OCI-LY7 (cell line): ENCODE data around the gene RAB1A. TPM values are rescaled to one million over a fixed set of nuclear protein-coding genes. Genes with fewer than 3 reads are reported as not detected.
"Not testable (repeated sequence)": the region's sequence is repeated elsewhere in the genome, so short reads cannot be mapped to it uniquely, and the experiment has no call there.

ENCODE experiments used
- BruUV-seq: library from RNA; stranded (reverse); fragments of 400-500 nt; replicated peaks from 2 replicates; lab custom pipeline; 2021; lab: Mats Ljungman, UMichigan
- CTCF ChIA-PET: fragments of 300-600 bp; sonication (Branson Sonifier 250); formaldehyde crosslinking; loops from one replicate; lab custom pipeline; 2022; ENCODE audit warnings: antibody characterized with exemption; ENCODE audit not compliant: unreplicated experiment; lab: Charles Lee
- POLR2A ChIA-PET: fragments of 300-600 bp; sonication (Branson Sonifier 250); formaldehyde crosslinking; loops from one replicate; lab custom pipeline; 2022; ENCODE audit warnings: antibody characterized with exemption; lab: Charles Lee
- DNase-seq: peaks from one replicate; pipeline ENCODE4 v3.0.0-alpha.2; 2015; ENCODE audit warnings: low spot score
- H2AFZ ChIP-seq: fragments of 200-600 bp; sonication (generic), shearing (Covaris generic); 2 replicates; pipeline ENCODE4 v1.6.1; 2014; ENCODE audit warnings: mild to moderate bottlenecking, antibody characterized with exemption, low read length, moderate library complexity
- H3K27ac ChIP-seq: fragments of 200-600 bp; sonication (generic); 2 replicates; pipeline ENCODE4 v1.5.1; 2014; ENCODE audit warnings: mixed run types, low read depth, mild to moderate bottlenecking, moderate library complexity, low read length, inconsistent platforms; ENCODE audit not compliant: poor library complexity, severe bottlenecking
- H3K36me3 ChIP-seq: fragments of 200-600 bp; sonication (generic); 2 replicates; pipeline ENCODE4 v1.6.1; 2014; ENCODE audit warnings: mild to moderate bottlenecking, antibody characterized with exemption, low read length, moderate library complexity, mixed read lengths; ENCODE audit not compliant: insufficient read depth
- H3K4me1 ChIP-seq: fragments of 200-600 bp; sonication (generic); 2 replicates; pipeline ENCODE4 v1.5.1; 2014; ENCODE audit warnings: mild to moderate bottlenecking, low read length; ENCODE audit not compliant: insufficient read depth, poor library complexity, severe bottlenecking
- H3K4me2 ChIP-seq: fragments of 200-600 bp; sonication (generic); 2 replicates; pipeline ENCODE4 v1.6.1; 2014; ENCODE audit warnings: mild to moderate bottlenecking, low read length
- H3K4me3 ChIP-seq: fragments of 200-600 bp; sonication (generic); 2 replicates; pipeline ENCODE4 v1.5.1; 2014; ENCODE audit warnings: mild to moderate bottlenecking, low read depth, low read length; ENCODE audit not compliant: poor library complexity, severe bottlenecking
- H3K79me2 ChIP-seq: fragments of 200-600 bp; sonication (generic); 2 replicates; pipeline ENCODE4 v1.6.1; 2016; ENCODE audit warnings: low read depth, mild to moderate bottlenecking, low read length, moderate library complexity, mixed read lengths; ENCODE audit not compliant: insufficient read depth
- H3K9me2 ChIP-seq: fragments of 200-600 bp; sonication (generic); 2 replicates; pipeline ENCODE4 v1.6.1; 2016; ENCODE audit warnings: mild to moderate bottlenecking, low read length, mixed read lengths; ENCODE audit not compliant: insufficient read depth
- H3K9me3 ChIP-seq: fragments of 200-600 bp; sonication (generic); 2 replicates; pipeline ENCODE4 v1.6.1; 2014; ENCODE audit warnings: mild to moderate bottlenecking, mixed run types, low read length, mixed read lengths
- H4K20me1 ChIP-seq: fragments of 200-600 bp; sonication (generic); 2 replicates; pipeline ENCODE4 v1.6.1; 2014; ENCODE audit warnings: mild to moderate bottlenecking, antibody characterized with exemption, low read length, moderate library complexity, mixed read lengths; ENCODE audit not compliant: insufficient read depth
- EZH2phosphoT487 ChIP-seq: fragments of 200-600 bp; sonication (generic); IDR thresholded peaks from 2 replicates; pipeline ENCODE4 v1.6.1; 2018; ENCODE audit warnings: low read depth, borderline replicate concordance, mild to moderate bottlenecking, mixed run types, antibody characterized with exemption, low read length, moderate library complexity, mixed read lengths
- intact Hi-C: fragments of 100-400 bp; cut with micrococcal nuclease; formaldehyde crosslinking; loops from one replicate; pipeline ENCODE4 v1.10.0; 2022; ENCODE audit not compliant: unreplicated experiment
- total RNA-seq, 2 experiments: library from RNA; depleted of rRNA in 1 of 2; stranded (reverse); fragments of >200 nt in 1 of 2; shearing (Covaris generic) in 1 of 2; gene quantifications; 2 replicates each; pipeline ENCODE4 v1.2.3, GENCODE V29; 2014 to 2022
- TF ChIP-seq, protein P1 (sequence below): fragments of 200-600 bp; sonication (generic); conservative IDR thresholded peaks from 2 replicates; pipeline ENCODE4 v1.5.1; 2014; ENCODE audit warnings: mild to moderate bottlenecking, antibody characterized with exemption, low read length, moderate library complexity, mixed read lengths

Gene RAB1A
- total RNA-seq, 2 experiments from 2014 or later, result 39.7 to 75.4 TPM

- TF ChIP-seq, protein P1, sequence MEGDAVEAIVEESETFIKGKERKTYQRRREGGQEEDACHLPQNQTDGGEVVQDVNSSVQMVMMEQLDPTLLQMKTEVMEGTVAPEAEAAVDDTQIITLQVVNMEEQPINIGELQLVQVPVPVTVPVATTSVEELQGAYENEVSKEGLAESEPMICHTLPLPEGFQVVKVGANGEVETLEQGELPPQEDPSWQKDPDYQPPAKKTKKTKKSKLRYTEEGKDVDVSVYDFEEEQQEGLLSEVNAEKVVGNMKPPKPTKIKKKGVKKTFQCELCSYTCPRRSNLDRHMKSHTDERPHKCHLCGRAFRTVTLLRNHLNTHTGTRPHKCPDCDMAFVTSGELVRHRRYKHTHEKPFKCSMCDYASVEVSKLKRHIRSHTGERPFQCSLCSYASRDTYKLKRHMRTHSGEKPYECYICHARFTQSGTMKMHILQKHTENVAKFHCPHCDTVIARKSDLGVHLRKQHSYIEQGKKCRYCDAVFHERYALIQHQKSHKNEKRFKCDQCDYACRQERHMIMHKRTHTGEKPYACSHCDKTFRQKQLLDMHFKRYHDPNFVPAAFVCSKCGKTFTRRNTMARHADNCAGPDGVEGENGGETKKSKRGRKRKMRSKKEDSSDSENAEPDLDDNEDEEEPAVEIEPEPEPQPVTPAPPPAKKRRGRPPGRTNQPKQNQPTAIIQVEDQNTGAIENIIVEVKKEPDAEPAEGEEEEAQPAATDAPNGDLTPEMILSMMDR, result no peak
- no peak for TF ChIP-seq EZH2phosphoT487
- Histone ChIP-seq H3K4me2 (peak overlapping the region; percentile 99), H3K9me2 (no peaks in the 10 kb centered on the region), H3K79me2 (peaks cover 63% of the 10 kb centered on the region), H3K27ac (no peak overlapping the region), H3K4me1 (peaks cover 28% of the 10 kb centered on the region), H4K20me1 (peaks cover 17% of the 10 kb centered on the region; the same call in 1 of the 2 replicates), H3K4me3 (peak overlapping the region; percentile 93), H2AFZ (no peak overlapping the region), H3K36me3 (peaks cover 14% of the 10 kb centered on the region), H3K9me3 (no peaks in the 10 kb centered on the region)
- intact Hi-C loops, result no loop called here
- peak; percentile 33 for DNase-seq
- ChIA-PET POLR2A (interaction anchor here (0.6 to 3.2 kb wide), 14 partner anchors 9 to 541 kb away, joined by 3 to 20 read pairs (median 4); partner anchors contain the start of gene CEP68), CTCF (no interaction called here)
- BruUV-seq, result no TSS peak
Observed at GRCh38 chr2:65128297-65129190, 1.4 kb downstream of the RAB1A start.

DNA sequence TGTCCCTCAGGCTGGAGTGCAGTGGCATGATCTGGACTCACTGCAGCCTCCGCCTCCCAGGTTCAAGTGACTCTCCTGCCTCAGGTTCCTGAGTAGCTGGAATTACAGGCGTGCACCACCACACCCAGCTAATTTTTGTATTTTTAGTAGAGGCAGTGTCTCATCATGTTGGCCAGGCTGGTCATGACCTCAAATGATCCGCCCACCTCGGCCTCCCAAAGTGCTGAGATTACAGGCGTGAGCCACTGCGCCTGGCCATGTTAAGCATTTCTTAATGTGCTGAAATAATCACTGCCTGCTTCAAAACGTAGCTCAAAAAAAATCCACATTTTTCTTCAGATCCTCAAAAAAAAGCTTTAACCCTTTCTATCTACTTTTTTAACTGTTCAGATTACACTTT is 4.4 kb downstream of the RAB1A start:
- H4K20me1 ChIP-seq, result peaks cover 17% of the 10 kb centered on the region; the same call in 1 of the 2 replicates
- H3K4me1 ChIP-seq, result peaks cover 21% of the 10 kb centered on the region
- POLR2A ChIA-PET, result interaction anchor here (0.6 to 2.5 kb wide), 11 partner anchors 10 to 295 kb away, joined by 3 to 9 read pairs (median 6); partner anchors contain the start of gene CEP68
- H3K9me3 ChIP-seq, intact Hi-C loops, H3K4me3 ChIP-seq, H2AFZ ChIP-seq, H3K4me2 ChIP-seq, BruUV-seq, DNase-seq, H3K9me2 ChIP-seq, H3K27ac ChIP-seq, CTCF ChIA-PET: not testable (repeated sequence)
- peaks cover 94% of the 10 kb centered on the region for H3K79me2 ChIP-seq
- peaks cover 29% of the 10 kb centered on the region for H3K36me3 ChIP-seq

DNA sequence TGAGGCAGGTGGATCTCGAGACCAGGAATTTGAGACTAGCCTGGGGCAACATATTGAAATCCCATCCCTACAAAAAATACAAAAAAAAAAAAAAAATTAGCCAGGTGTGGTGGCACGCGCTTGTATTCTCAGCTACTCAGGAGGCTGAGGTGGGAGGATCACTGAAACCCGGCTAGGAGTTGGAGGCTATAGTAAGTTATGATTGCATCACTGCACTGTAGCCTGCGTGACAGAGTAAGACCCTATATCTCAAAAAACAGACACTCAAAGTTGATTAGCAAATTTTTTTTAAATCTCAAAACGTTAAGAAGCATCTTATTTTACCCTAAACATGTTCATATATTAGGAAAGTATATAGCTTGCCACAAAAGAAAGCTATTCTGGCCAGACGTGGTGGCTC is 7.6 kb downstream of the RAB1A start:
- Histone ChIP-seq H3K4me1 (peaks cover 8% of the 10 kb centered on the region), H3K9me2 (no peaks in the 10 kb centered on the region), H3K36me3 (peaks cover 25% of the 10 kb centered on the region), H4K20me1 (peaks cover 4% of the 10 kb centered on the region; the same call in 1 of the 2 replicates), H3K79me2 (peaks cover 100% of the 10 kb centered on the region), H3K4me2 (no peak overlapping the region), H3K27ac (no peak overlapping the region), H2AFZ (no peak overlapping the region), H3K4me3 (no peak overlapping the region), H3K9me3 (no peaks in the 10 kb centered on the region)
- intact Hi-C loops, result no loop called here
- no TSS peak for BruUV-seq
- CTCF ChIA-PET, result no interaction called here
- TF ChIP-seq, protein P1, result no peak
- no peak for TF ChIP-seq EZH2phosphoT487
- DNase-seq, result no peak
- POLR2A ChIA-PET, result interaction anchor here (0.6 to 1.0 kb wide), 6 partner anchors 10 to 409 kb away, joined by 3 to 7 read pairs (median 4); no protein-coding TSS in a partner anchor
